ENCODE data around the gene USHBP1.
A peak's percentile ranks its signal among the peaks of the same experiment; 100 is the strongest.

DNA sequence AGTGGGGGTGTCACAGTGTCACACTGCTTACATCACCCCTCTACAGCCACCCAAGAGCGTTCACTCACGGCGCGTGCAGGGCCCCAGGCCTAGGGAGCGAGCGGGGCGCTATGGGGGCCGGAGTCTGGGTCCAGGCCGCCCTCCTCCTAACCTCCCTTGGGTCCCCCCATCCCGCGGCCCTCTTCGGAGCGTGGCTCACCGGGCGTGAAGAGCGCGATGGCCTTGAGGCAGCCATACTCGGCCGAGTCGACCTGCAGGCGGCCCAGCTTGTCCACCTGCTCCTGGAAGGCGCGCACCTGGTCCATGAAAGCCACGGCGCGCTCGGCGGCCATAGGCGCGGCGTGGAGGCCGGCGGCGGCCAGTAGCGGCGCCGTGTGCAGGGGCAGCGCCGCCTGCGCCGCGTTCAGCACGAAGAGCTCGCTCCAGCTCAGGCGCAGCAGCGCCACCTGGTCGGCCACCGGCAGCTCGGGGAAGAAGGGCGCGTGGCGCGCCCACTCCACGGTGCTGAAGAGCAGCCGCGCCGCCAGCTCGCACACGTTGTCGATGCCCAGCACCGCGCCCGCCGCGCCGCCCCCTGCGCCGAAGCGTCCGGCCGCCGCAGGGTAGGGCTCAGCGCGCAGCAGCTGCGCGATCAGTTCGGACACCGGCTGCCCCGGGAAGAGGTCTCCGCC lies 29.1 kb downstream of the USHBP1 start:
- TF ChIP-seq, protein P1, sequence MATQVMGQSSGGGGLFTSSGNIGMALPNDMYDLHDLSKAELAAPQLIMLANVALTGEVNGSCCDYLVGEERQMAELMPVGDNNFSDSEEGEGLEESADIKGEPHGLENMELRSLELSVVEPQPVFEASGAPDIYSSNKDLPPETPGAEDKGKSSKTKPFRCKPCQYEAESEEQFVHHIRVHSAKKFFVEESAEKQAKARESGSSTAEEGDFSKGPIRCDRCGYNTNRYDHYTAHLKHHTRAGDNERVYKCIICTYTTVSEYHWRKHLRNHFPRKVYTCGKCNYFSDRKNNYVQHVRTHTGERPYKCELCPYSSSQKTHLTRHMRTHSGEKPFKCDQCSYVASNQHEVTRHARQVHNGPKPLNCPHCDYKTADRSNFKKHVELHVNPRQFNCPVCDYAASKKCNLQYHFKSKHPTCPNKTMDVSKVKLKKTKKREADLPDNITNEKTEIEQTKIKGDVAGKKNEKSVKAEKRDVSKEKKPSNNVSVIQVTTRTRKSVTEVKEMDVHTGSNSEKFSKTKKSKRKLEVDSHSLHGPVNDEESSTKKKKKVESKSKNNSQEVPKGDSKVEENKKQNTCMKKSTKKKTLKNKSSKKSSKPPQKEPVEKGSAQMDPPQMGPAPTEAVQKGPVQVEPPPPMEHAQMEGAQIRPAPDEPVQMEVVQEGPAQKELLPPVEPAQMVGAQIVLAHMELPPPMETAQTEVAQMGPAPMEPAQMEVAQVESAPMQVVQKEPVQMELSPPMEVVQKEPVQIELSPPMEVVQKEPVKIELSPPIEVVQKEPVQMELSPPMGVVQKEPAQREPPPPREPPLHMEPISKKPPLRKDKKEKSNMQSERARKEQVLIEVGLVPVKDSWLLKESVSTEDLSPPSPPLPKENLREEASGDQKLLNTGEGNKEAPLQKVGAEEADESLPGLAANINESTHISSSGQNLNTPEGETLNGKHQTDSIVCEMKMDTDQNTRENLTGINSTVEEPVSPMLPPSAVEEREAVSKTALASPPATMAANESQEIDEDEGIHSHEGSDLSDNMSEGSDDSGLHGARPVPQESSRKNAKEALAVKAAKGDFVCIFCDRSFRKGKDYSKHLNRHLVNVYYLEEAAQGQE (IDR thresholded peaks at IDR 0.05; ENCODE audit: insufficient replicate concordance, low read depth), result no peak
- TF ChIP-seq, protein P2, sequence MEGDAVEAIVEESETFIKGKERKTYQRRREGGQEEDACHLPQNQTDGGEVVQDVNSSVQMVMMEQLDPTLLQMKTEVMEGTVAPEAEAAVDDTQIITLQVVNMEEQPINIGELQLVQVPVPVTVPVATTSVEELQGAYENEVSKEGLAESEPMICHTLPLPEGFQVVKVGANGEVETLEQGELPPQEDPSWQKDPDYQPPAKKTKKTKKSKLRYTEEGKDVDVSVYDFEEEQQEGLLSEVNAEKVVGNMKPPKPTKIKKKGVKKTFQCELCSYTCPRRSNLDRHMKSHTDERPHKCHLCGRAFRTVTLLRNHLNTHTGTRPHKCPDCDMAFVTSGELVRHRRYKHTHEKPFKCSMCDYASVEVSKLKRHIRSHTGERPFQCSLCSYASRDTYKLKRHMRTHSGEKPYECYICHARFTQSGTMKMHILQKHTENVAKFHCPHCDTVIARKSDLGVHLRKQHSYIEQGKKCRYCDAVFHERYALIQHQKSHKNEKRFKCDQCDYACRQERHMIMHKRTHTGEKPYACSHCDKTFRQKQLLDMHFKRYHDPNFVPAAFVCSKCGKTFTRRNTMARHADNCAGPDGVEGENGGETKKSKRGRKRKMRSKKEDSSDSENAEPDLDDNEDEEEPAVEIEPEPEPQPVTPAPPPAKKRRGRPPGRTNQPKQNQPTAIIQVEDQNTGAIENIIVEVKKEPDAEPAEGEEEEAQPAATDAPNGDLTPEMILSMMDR (IDR thresholded peaks at IDR 0.05; ENCODE audit: insufficient read depth, low read length), result peak; percentile 28
- no peak for TF ChIP-seq POLR2AphosphoS5 (IDR thresholded peaks at IDR 0.05; ENCODE audit: low read depth)

Measured in HL-60 (cell line).